ENCODE data around the gene BEAN1.

GRCh38 chr16:66475232-66475631 is 48.1 kb downstream of the BEAN1 start:
- no peak for TF ChIP-seq CREB1 (CRISPR knock-in tag; IDR thresholded peaks at IDR 0.05; ENCODE audit: low read depth)
- no peak for TF ChIP-seq CTCF (conservative IDR thresholded peaks at IDR 0.05; ENCODE audit: low read depth in 2 of 2)
- TF ChIP-seq EZH2 (IDR thresholded peaks at IDR 0.05; ENCODE audit: low read depth, unreplicated experiment): no peak
- no peak for TF ChIP-seq JUNB (IDR thresholded peaks at IDR 0.05; ENCODE audit: unreplicated experiment)
- no peak for TF ChIP-seq POLR2AphosphoS5 (IDR thresholded peaks at IDR 0.05; ENCODE audit: low read depth)
- no peak for TF ChIP-seq EZH2phosphoT487 (IDR thresholded peaks at IDR 0.05; ENCODE audit: unreplicated experiment)
- TF ChIP-seq ETS1 (IDR thresholded peaks at IDR 0.05): no peak
- TF ChIP-seq REST (IDR thresholded peaks at IDR 0.05; ENCODE audit: unreplicated experiment): no peak
- no peak for TF ChIP-seq NANOG (IDR thresholded peaks at IDR 0.05; ENCODE audit: borderline replicate concordance)
- TF ChIP-seq ZNF114 (CRISPR knock-in tag; IDR thresholded peaks at IDR 0.05): no peak

Data from GM23338 (cell line).